NB4 (cell line): Measurements from ENCODE around the gene PLAGL1.

ENCODE experiments used
- CTCF ChIP-seq: IDR thresholded peaks from one replicate; pipeline ENCODE4 v1.5.1; 2012; ENCODE audit warnings: low read depth, low read length
- POLR2A ChIP-seq: IDR thresholded peaks from 2 replicates; pipeline ENCODE4 v1.6.1; 2011; ENCODE audit warnings: mild to moderate bottlenecking; ENCODE audit not compliant: insufficient read length; ENCODE audit errors: extremely low read depth

DNA sequence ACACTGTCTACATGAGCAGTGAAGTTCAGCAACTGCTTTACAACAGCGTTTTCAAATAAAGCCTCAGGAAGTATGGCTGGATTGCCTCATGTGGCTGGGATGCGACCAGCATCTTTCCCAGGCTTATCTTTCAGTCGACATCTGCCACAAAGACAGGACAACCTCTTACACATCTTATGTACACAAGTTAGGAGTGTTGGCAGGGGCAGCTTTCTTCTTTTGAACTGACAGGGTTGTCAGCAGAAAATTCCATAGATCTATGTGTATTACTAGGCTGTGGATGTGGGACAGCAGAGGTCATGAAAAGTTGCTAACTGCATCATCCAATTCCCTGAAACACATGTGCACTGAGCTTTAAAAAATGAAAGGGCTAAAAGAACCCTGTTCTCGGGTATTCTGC is 48.1 kb downstream of the PLAGL1 start:
- TF ChIP-seq POLR2A, result no peak
- TF ChIP-seq CTCF, result no peak
